ENCODE data around the gene ST7. TPM values are rescaled to one million over a fixed set of nuclear protein-coding genes. Genes with fewer than 3 reads are reported as not detected.
A peak's percentile ranks its signal among the peaks of the same experiment; 100 is the strongest.

Gene ST7
- total RNA-seq, 2 experiments from 2014 or later: 9.6 to 10.7 TPM

DNA sequence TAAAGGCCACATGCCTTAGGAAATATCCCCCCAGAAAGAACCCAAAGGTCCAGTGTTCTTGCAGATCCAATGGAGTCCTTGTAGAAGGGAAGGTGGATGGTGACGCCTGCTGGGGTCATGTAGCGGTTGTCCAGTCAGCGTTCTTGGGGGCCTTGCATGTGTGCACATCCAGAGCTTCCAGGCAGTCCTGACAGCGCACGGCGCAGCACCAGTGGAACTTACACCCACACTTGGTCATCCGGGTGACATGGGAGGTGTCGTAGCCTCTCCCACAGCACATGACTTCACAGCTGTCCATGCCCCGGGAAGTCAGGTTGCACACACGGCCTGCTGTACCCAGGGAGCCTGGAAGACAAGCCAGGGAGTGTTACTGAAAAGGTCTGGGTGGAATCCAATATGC, 324.7 kb downstream of the ST7 start:
- no peak overlapping the region for H3K4me3 ChIP-seq (ENCODE audit: low read depth, low read length, poor library complexity, severe bottlenecking)
- H2AFZ ChIP-seq (ENCODE audit: low read length): no peak overlapping the region
- TF ChIP-seq, protein P1, sequence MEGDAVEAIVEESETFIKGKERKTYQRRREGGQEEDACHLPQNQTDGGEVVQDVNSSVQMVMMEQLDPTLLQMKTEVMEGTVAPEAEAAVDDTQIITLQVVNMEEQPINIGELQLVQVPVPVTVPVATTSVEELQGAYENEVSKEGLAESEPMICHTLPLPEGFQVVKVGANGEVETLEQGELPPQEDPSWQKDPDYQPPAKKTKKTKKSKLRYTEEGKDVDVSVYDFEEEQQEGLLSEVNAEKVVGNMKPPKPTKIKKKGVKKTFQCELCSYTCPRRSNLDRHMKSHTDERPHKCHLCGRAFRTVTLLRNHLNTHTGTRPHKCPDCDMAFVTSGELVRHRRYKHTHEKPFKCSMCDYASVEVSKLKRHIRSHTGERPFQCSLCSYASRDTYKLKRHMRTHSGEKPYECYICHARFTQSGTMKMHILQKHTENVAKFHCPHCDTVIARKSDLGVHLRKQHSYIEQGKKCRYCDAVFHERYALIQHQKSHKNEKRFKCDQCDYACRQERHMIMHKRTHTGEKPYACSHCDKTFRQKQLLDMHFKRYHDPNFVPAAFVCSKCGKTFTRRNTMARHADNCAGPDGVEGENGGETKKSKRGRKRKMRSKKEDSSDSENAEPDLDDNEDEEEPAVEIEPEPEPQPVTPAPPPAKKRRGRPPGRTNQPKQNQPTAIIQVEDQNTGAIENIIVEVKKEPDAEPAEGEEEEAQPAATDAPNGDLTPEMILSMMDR (conservative IDR thresholded peaks at IDR 0.05; ENCODE audit: low read length): no peak
- no peak for TF ChIP-seq EZH2phosphoT487 (IDR thresholded peaks at IDR 0.05; ENCODE audit: borderline replicate concordance, low read depth, low read length)
- H3K27ac ChIP-seq (ENCODE audit: low read depth, low read length, poor library complexity, severe bottlenecking): no peak overlapping the region
- BruUV-seq (replicated peaks): no TSS peak
- intact Hi-C loops (cut with micrococcal nuclease; ENCODE audit: unreplicated experiment): no loop called here
- CTCF ChIA-PET (ENCODE audit: unreplicated experiment): no interaction called here
- H4K20me1 ChIP-seq (ENCODE audit: insufficient read depth, low read length): no peaks in the 10 kb centered on the region
- H3K79me2 ChIP-seq (ENCODE audit: insufficient read depth, low read depth, low read length): no peaks in the 10 kb centered on the region
- H3K4me2 ChIP-seq (ENCODE audit: low read length): no peak overlapping the region
- POLR2A ChIA-PET: no interaction called here
- DNase-seq (ENCODE audit: low spot score): no peak
- H3K36me3 ChIP-seq (ENCODE audit: insufficient read depth, low read length): no peaks in the 10 kb centered on the region
- no peaks in the 10 kb centered on the region for H3K9me2 ChIP-seq (ENCODE audit: insufficient read depth, low read length)
- no peaks in the 10 kb centered on the region for H3K9me3 ChIP-seq (ENCODE audit: low read length)
- H3K4me1 ChIP-seq (ENCODE audit: insufficient read depth, low read length, poor library complexity, severe bottlenecking): no peaks in the 10 kb centered on the region

GRCh38 chr7:117279203-117279602, 325.9 kb downstream of the ST7 start:
- DNase-seq (ENCODE audit: low spot score): no peak
- intact Hi-C loops (cut with micrococcal nuclease; ENCODE audit: unreplicated experiment): no loop called here
- Histone ChIP-seq H3K36me3 (ENCODE audit: insufficient read depth, low read length) (no peaks in the 10 kb centered on the region), H3K9me2 (ENCODE audit: insufficient read depth, low read length) (no peaks in the 10 kb centered on the region), H3K79me2 (ENCODE audit: insufficient read depth, low read depth, low read length) (no peaks in the 10 kb centered on the region), H3K9me3 (ENCODE audit: low read length) (no peaks in the 10 kb centered on the region), H3K4me2 (ENCODE audit: low read length) (no peak overlapping the region), H4K20me1 (ENCODE audit: insufficient read depth, low read length) (no peaks in the 10 kb centered on the region), H3K4me3 (ENCODE audit: low read depth, low read length, poor library complexity, severe bottlenecking) (no peak overlapping the region), H2AFZ (ENCODE audit: low read length) (peak overlapping the region; percentile 14; the same call in 1 of the 2 replicates), H3K4me1 (ENCODE audit: insufficient read depth, low read length, poor library complexity, severe bottlenecking) (no peaks in the 10 kb centered on the region), H3K27ac (ENCODE audit: low read depth, low read length, poor library complexity, severe bottlenecking) (no peak overlapping the region)
- BruUV-seq (replicated peaks): no TSS peak
- CTCF ChIA-PET (ENCODE audit: unreplicated experiment): no interaction called here
- POLR2A ChIA-PET: no interaction called here
- TF ChIP-seq, protein P1 (conservative IDR thresholded peaks at IDR 0.05; ENCODE audit: low read length): no peak
- TF ChIP-seq EZH2phosphoT487 (IDR thresholded peaks at IDR 0.05; ENCODE audit: borderline replicate concordance, low read depth, low read length): no peak

Small RNA genes within 50 kb of the gene (microRNA-seq; reads per million reads assigned to microRNA genes)
- gene MIR6132 (ENCODE audit: borderline replicate concordance): not detected

Small RNA genes within 50 kb of the gene (small RNA-seq; reads per million reads assigned to genes)
- gene AC002542.1 (not detected), gene MTCYBP6 (not detected), gene RF00019 (not detected), gene RF02179 (not detected), gene RF02180 (not detected), gene RF02181 (not detected), gene RF02183 (not detected), gene RF02184 (not detected), gene RF02185 (not detected), gene RF02188 (not detected), gene RNA5SP239 (not detected)

Other genes with a start within 250 kb of the ST7 start
- gene CAPZA2, start 90.9 kb upstream of the ST7 start, total RNA-seq (2014; rRNA removed; shearing (Covaris generic)): 42.1 and 53.3 TPM in 2 replicates
- 96.2 and 103 TPM in 2 replicates for gene CAPZA2, start 90.9 kb upstream of the ST7 start, total RNA-seq (2022)

Data from OCI-LY7 (cell line).